Lung (tissue), 12 donors: ENCODE data around the gene SOX6. TPM values are rescaled to one million over a fixed set of nuclear protein-coding genes. Genes with fewer than 3 reads are reported as not detected.

ENCODE experiments used
- ATAC-seq: fragments of 200-7000 bp; cut with Tn5 transposase; one replicate; pipeline ENCODE4 v1.9.1; 2020; ENCODE audit warnings: moderate number of reproducible peaks; ENCODE audit not compliant: insufficient read depth, low FRiP score
- DNase-seq, 3 donors: peaks; one replicate each; pipeline ENCODE4 v3.0.0-alpha.2; 2013 to 2017
- H3K27ac ChIP-seq, 2 donors: one replicate each; pipeline ENCODE4 v1.5.1; 2013; ENCODE audit warnings: mild to moderate bottlenecking in 2 of 2, moderate library complexity in 2 of 2, control low read depth in 1 of 2, inconsistent platforms in 1 of 2, low read depth in 1 of 2, low read length in 1 of 2
- H3K27me3 ChIP-seq, 3 donors: one replicate each; pipeline ENCODE4 v1.5.1; 2013; ENCODE audit warnings: low read length in 2 of 3; ENCODE audit not compliant: control insufficient read depth in 3 of 3, insufficient read depth in 3 of 3
- H3K36me3 ChIP-seq, 4 donors: one replicate each; pipeline ENCODE4 v1.5.1; 2013; ENCODE audit warnings: low read length in 4 of 4, mild to moderate bottlenecking in 1 of 4, moderate library complexity in 1 of 4; ENCODE audit not compliant: control insufficient read depth in 4 of 4, insufficient read depth in 4 of 4
- H3K4me1 ChIP-seq, 5 donors: one replicate each; pipeline ENCODE4 v1.5.1; 2013; ENCODE audit warnings: low read length in 5 of 5, mild to moderate bottlenecking in 2 of 5, moderate library complexity in 1 of 5; ENCODE audit not compliant: control insufficient read depth in 5 of 5, insufficient read depth in 5 of 5
- H3K4me3 ChIP-seq: one replicate; pipeline ENCODE4 v1.5.1; 2013; ENCODE audit warnings: mild to moderate bottlenecking, control low read depth, moderate library complexity
- H3K9ac ChIP-seq, 2 donors: one replicate each; pipeline ENCODE4 v1.5.1; 2013; ENCODE audit warnings: low read length in 2 of 2, control low read depth in 1 of 2; ENCODE audit not compliant: insufficient read depth in 1 of 2
- H3K9me3 ChIP-seq, 4 donors: one replicate each; pipeline ENCODE4 v1.5.1; 2013; ENCODE audit warnings: low read length in 3 of 4, mild to moderate bottlenecking in 1 of 4, moderate library complexity in 1 of 4; ENCODE audit not compliant: control insufficient read depth in 4 of 4, insufficient read depth in 3 of 4
- WGBS, 2 donors: extraction: QIAGEN DNeasy Blood & Tissue Kit; methylation state at CpG; one replicate each; pipeline ENCODE4 v1.1.7; 2013; 5-methylcytosine and 5-hydroxymethylcytosine counted together
- polyA plus RNA-seq, 2 donors: library from polyadenylated mRNA; stranded (reverse); fragments of 200-250 nt; gene quantifications; one replicate each; pipeline ENCODE4 v1.2.1, GENCODE V29; 2013
- total RNA-seq, 2 donors: library from RNA; depleted of rRNA in 1 of 2; stranded (reverse); fragments of >200 nt in 1 of 2; gene quantifications; one replicate each; pipeline ENCODE4 v1.2.1, GENCODE V29; 2014 to 2021
- TF ChIP-seq, protein P1 (sequence below): IDR thresholded peaks from 2 replicates; pipeline ENCODE4 v1.5.1; 2012; ENCODE audit warnings: mild to moderate bottlenecking; ENCODE audit errors: control extremely low read depth, extremely low read depth
- donor health status: control.
- donor health status: control.
- donor health status: Bipolar disorder and iron deficiency.
- donor health status: healthy.
- donor health status: DM: yes; HTN: yes; CAD: no.

Gene SOX6
- total and polyA plus RNA-seq, 4 donors: 0.58 to 31.7 (median 7.4) TPM

DNA sequence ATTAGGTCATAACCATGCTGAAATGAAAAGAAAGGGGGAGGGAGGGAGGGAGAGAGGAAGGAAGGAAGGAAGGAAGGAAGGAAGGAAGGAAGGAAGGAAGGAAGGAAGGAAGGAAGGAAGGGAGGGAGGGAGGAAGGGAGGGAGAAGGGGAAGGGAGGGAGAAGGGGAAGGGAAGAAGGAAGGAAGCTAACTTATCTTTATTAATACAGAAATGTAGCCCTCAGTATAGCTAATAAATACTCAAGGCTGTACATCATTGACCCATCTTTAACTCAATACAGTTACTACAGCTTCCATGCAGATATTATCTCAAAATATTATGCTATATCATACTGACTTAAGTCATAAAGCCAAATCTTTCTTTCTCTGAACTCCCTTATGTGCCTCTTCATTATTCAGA is 17.4 kb upstream of the SOX6 start:
- TF ChIP-seq, protein P1, sequence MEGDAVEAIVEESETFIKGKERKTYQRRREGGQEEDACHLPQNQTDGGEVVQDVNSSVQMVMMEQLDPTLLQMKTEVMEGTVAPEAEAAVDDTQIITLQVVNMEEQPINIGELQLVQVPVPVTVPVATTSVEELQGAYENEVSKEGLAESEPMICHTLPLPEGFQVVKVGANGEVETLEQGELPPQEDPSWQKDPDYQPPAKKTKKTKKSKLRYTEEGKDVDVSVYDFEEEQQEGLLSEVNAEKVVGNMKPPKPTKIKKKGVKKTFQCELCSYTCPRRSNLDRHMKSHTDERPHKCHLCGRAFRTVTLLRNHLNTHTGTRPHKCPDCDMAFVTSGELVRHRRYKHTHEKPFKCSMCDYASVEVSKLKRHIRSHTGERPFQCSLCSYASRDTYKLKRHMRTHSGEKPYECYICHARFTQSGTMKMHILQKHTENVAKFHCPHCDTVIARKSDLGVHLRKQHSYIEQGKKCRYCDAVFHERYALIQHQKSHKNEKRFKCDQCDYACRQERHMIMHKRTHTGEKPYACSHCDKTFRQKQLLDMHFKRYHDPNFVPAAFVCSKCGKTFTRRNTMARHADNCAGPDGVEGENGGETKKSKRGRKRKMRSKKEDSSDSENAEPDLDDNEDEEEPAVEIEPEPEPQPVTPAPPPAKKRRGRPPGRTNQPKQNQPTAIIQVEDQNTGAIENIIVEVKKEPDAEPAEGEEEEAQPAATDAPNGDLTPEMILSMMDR: no peak
- no peak for ATAC-seq
- Histone ChIP-seq H3K4me1 (no peaks in the 10 kb centered on the region), H3K27ac (no peak overlapping the region), H3K4me3 (no peak overlapping the region), H3K36me3 (no peaks in the 10 kb centered on the region), H3K9me3 (no peaks in the 10 kb centered on the region), H3K27me3 (no peaks in the 10 kb centered on the region), H3K9ac (no peak overlapping the region)
- DNase-seq: no peak

DNA sequence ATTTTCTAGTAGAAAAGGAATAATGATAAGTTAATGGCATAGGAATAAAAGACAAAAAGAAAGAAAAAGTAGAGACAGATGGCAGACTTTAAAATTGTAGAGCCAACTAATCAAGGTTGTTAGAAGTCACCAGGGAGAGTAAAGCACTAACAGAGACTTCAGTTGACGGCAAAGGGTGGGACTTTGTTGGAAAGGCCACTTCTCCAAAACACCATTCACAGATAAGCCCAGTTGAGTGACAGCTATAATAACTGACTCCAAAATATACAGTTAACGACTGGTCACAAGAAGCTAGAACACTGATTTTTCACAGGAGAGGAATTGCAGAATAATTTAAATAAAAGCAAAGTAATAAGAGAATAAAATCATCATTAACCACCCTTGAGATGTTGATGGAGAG is 16.0 kb upstream of the SOX6 start:
- ATAC-seq: no peak

DNA sequence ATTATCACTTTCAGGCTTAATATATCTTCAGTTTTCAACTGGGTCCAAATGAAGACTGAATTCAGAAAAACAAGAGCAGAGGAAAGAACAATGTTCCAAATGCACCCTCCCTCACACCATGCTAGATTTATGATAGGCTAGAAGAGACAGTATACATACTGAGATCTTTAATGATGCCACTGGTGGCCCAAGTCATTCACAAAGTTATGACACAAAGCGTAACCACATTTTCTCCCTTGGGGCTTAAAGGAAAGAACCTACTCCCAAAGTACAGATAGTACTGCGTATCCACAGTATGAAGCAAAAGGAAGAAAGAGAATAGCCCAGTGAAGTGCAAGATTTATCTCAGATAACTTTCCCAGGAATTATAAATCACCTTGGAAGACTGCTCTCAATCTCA is 10.9 kb upstream of the SOX6 start:
- H3K27ac ChIP-seq: no peak overlapping the region
- ATAC-seq (no peak), DNase-seq (no peak)
- no peak overlapping the region for H3K9ac ChIP-seq
- no peaks in the 10 kb centered on the region for H3K27me3 ChIP-seq
- no peaks in the 10 kb centered on the region for H3K36me3 ChIP-seq
- TF ChIP-seq, protein P1: no peak
- H3K9me3 ChIP-seq: no peaks in the 10 kb centered on the region
- WGBS, 2 donors: 91 to 99% methylated on average over 2 of the region's 2 CpGs
- H3K4me3 ChIP-seq: no peak overlapping the region
- peaks cover 0 to 14% (median 7%) of the 10 kb centered on the region in 5 donors for H3K4me1 ChIP-seq

More for the DNA sequence above, 16.0 kb upstream of the SOX6 start:
- DNase-seq: no peak
- Histone ChIP-seq H3K4me1 (no peaks in the 10 kb centered on the region), H3K9ac (no peak overlapping the region), H3K9me3 (no peaks in the 10 kb centered on the region), H3K36me3 (no peaks in the 10 kb centered on the region), H3K4me3 (no peak overlapping the region), H3K27ac (no peak overlapping the region), H3K27me3 (no peaks in the 10 kb centered on the region)
- TF ChIP-seq, protein P1: no peak
- 71 to 87% methylated on average over 2 of the region's 2 CpGs for WGBS, 2 donors

DNA sequence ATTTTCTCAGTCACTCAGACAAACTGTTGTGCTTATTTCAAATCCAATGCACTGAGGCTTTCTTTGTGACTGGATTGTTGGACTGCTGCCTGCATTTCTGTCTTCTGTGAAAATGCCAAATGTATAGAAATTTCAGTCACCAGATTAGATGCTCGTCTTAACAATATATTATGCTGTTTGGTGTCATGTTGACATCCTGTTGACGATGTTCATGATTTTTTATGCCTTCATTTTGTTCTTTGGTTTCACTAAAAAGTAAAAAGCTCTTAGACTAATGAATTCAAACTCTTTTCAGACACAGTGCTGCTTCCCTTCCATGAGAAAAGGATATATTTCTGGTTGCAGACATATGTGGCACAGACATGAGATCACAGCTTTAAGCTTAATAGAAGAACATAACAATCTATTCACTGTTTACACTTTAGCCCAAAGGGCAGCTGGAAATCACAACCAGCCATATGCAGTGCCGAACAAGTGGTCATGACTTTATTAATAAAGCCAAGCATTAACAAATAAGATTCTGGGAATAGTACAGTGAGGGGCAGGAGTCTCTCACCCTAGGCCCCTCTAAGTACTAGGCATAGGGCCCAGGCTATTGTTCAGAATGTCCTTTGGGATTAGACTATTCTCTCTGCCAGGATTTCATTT is 9.4 kb upstream of the SOX6 start:
- peak; percentile 52 to 83 (median 82) for DNase-seq
- no peak overlapping the region for H3K4me3 ChIP-seq
- TF ChIP-seq, protein P1: no peak

More for the DNA sequence above, 9.4 kb upstream of the SOX6 start:
- Histone ChIP-seq H3K9ac (no peak overlapping the region), H3K9me3 (no peaks in the 10 kb centered on the region), H3K27ac (peak overlapping the region in 1 of 2 donors; percentile 21), H3K4me1 (peaks cover 0 to 14% (median 7%) of the 10 kb centered on the region in 5 donors), H3K27me3 (no peaks in the 10 kb centered on the region), H3K36me3 (no peaks in the 10 kb centered on the region)
- ATAC-seq: no peak
- 72 to 85% methylated on average over 3 of the region's 3 CpGs for WGBS, 2 donors
